Uterus (tissue), 4 donors: ENCODE data around the gene NTRK3. TPM values are rescaled to one million over a fixed set of nuclear protein-coding genes. Genes with fewer than 3 reads are reported as not detected.
"Not testable (repeated sequence)": the region's sequence is repeated elsewhere in the genome, so short reads cannot be mapped to it uniquely, and the experiment has no call there.

Experiments used
- DNase-seq, 2 donors: peaks; one replicate each; pipeline ENCODE4 v3.0.0-alpha.2; 2019 to 2020
- H3K27ac ChIP-seq, 2 donors: fragments of 200-600 bp; sonication (generic); 1 replicate in 1 of 2; 2 replicates in 1 of 2; pipeline ENCODE4 v1.5.1; 2016 to 2018
- H3K27me3 ChIP-seq, 2 donors: fragments of 200-600 bp; sonication (generic); one replicate each; pipeline ENCODE4 v1.5.1; 2018 to 2019; ENCODE audit warnings: control low read depth in 1 of 2
- H3K36me3 ChIP-seq, 2 donors: fragments of 200-600 bp; sonication (generic); one replicate each; pipeline ENCODE4 v1.5.1; 2019; ENCODE audit warnings: control low read depth in 1 of 2
- H3K4me1 ChIP-seq, 2 donors: fragments of 200-600 bp; sonication (generic); one replicate each; pipeline ENCODE4 v1.5.1; 2018 to 2019; ENCODE audit warnings: control low read depth in 1 of 2
- H3K4me3 ChIP-seq, 2 donors: fragments of 200-600 bp; sonication (generic); 1 replicate in 1 of 2; 2 replicates in 1 of 2; pipeline ENCODE4 v1.5.1; 2018 to 2019; ENCODE audit warnings: mild to moderate bottlenecking in 1 of 2
- H3K9me3 ChIP-seq, 2 donors: fragments of 200-600 bp; sonication (generic); one replicate each; pipeline ENCODE4 v1.5.1; 2019; ENCODE audit warnings: control low read depth in 1 of 2
- POLR2A ChIP-seq, 2 donors: fragments of 450-650 bp; IDR thresholded peaks; one replicate each; pipeline ENCODE4 v1.6.1; 2016; ENCODE audit warnings: antibody characterized with exemption in 2 of 2, mild to moderate bottlenecking in 1 of 2, moderate library complexity in 1 of 2
- intact Hi-C: fragments of 100-400 bp; cut with DNase I; formaldehyde crosslinking; loops from one replicate; pipeline ENCODE4 v1.15.1; 2023; ENCODE audit warnings: low total_unique reads
- total RNA-seq, 4 donors: library from RNA; depleted of rRNA in 3 of 4; stranded (reverse); fragments of >200 nt in 3 of 4; gene quantifications; one replicate each; pipeline versions ENCODE4 v1.1.0 to v1.2.4, GENCODE V29; 2014 to 2023
- TF ChIP-seq, protein P1 (sequence below), 4 experiments: fragments of 200-600 bp in 2 of 4; fragments of 450-650 bp in 2 of 4; sonication (generic) in 2 of 4; IDR thresholded peaks; one replicate each; pipeline ENCODE4 v1.5.1; 2016 to 2019; ENCODE audit warnings: antibody characterized with exemption in 4 of 4, mild to moderate bottlenecking in 2 of 4, moderate library complexity in 1 of 4
- donor health status: DM: yes; HTN: yes; CAD: no.

Gene NTRK3
- total RNA-seq, 4 donors from 2014 or later = 6.9 to 47.0 (median 32.5) TPM

DNA sequence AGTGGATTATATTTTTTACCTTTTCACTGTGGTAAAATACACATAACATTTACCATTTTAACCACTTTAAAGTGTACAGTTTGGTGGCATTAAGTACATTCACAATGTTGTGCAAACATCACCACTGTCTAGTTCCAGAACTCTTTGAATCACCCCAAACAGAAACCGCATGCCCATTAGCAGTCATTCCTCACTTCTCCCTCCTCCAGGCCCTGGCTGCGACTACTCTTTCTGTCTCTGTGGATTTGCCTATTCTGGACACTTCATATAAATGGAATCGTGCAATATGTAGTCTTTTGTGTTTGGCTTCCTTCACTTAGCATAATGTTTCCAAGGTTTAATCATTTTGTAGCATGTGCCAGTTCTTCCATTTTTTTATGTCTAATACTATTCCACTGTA is 409.8 kb downstream of the NTRK3 start:
- DNase-seq = no peak

GRCh38 chr15:87843312-87843711 is 413.2 kb downstream of the NTRK3 start:
- intact Hi-C loops = no loop called here
- TF ChIP-seq, protein P1, sequence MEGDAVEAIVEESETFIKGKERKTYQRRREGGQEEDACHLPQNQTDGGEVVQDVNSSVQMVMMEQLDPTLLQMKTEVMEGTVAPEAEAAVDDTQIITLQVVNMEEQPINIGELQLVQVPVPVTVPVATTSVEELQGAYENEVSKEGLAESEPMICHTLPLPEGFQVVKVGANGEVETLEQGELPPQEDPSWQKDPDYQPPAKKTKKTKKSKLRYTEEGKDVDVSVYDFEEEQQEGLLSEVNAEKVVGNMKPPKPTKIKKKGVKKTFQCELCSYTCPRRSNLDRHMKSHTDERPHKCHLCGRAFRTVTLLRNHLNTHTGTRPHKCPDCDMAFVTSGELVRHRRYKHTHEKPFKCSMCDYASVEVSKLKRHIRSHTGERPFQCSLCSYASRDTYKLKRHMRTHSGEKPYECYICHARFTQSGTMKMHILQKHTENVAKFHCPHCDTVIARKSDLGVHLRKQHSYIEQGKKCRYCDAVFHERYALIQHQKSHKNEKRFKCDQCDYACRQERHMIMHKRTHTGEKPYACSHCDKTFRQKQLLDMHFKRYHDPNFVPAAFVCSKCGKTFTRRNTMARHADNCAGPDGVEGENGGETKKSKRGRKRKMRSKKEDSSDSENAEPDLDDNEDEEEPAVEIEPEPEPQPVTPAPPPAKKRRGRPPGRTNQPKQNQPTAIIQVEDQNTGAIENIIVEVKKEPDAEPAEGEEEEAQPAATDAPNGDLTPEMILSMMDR (IDR thresholded peaks at IDR 0.05) = no peak
- TF ChIP-seq POLR2A (IDR thresholded peaks at IDR 0.05) = no peak
- no peak for DNase-seq
- Histone ChIP-seq H3K9me3 (no peaks in the 10 kb centered on the region), H3K27ac (no peak overlapping the region), H3K4me1 (no peaks in the 10 kb centered on the region), H3K36me3 (no peaks in the 10 kb centered on the region), H3K4me3 (no peak overlapping the region), H3K27me3 (no peaks in the 10 kb centered on the region)

More for the DNA sequence above, 409.8 kb downstream of the NTRK3 start:
- no peaks in the 10 kb centered on the region for H3K9me3 ChIP-seq
- intact Hi-C loops = no loop called here
- TF ChIP-seq POLR2A (IDR thresholded peaks at IDR 0.05) = no peak
- TF ChIP-seq, protein P1 (IDR thresholded peaks at IDR 0.05) = no peak
- no peaks in the 10 kb centered on the region for H3K4me1 ChIP-seq
- no peaks in the 10 kb centered on the region for H3K27me3 ChIP-seq
- H3K4me3 ChIP-seq = no peak overlapping the region
- H3K27ac ChIP-seq = no peak overlapping the region
- H3K36me3 ChIP-seq = no peaks in the 10 kb centered on the region

- TF ChIP-seq, protein P1 (IDR thresholded peaks at IDR 0.05) = no peak
- no peak for TF ChIP-seq POLR2A (IDR thresholded peaks at IDR 0.05)
- intact Hi-C loops = no loop called here
- H3K27me3 ChIP-seq = no peaks in the 10 kb centered on the region
- no peaks in the 10 kb centered on the region for H3K9me3 ChIP-seq
- H3K4me1 ChIP-seq = no peaks in the 10 kb centered on the region
- H3K4me3 ChIP-seq = no peak overlapping the region
- H3K36me3 ChIP-seq = no peaks in the 10 kb centered on the region
- no peak for DNase-seq
- H3K27ac ChIP-seq = no peak overlapping the region
These were observed 415.0 kb downstream of the NTRK3 start for GRCh38 chr15:87841426-87841998.

DNA sequence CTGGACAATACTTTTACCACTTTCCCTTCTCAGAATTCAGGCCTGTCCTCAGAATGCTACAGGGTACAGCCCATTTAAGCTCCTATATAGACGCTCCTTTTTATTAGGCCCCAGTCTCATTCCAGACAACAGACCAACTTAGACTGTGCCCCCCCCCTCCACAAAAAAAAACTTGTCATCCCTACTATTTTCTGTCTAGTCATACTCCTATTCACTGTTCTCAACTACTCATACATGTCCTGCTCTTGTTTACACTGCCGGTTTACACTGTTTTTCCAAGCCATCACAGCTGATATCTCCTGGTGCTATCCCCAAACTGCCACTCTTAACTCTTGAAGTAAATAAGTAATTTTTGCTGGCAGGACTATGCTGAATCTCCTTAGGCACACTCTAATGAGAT is 420.7 kb downstream of the NTRK3 start:
- H3K27me3 ChIP-seq, H3K27ac ChIP-seq, H3K36me3 ChIP-seq, H3K4me1 ChIP-seq, H3K4me3 ChIP-seq, H3K9me3 ChIP-seq, intact Hi-C loops, DNase-seq: not testable (repeated sequence)

- H3K9me3 ChIP-seq, H3K4me3 ChIP-seq, H3K36me3 ChIP-seq, H3K27ac ChIP-seq, DNase-seq, intact Hi-C loops, H3K4me1 ChIP-seq, H3K27me3 ChIP-seq: not testable (repeated sequence)
These were observed 423.2 kb downstream of the NTRK3 start for GRCh38 chr15:87833333-87833732.

DNA sequence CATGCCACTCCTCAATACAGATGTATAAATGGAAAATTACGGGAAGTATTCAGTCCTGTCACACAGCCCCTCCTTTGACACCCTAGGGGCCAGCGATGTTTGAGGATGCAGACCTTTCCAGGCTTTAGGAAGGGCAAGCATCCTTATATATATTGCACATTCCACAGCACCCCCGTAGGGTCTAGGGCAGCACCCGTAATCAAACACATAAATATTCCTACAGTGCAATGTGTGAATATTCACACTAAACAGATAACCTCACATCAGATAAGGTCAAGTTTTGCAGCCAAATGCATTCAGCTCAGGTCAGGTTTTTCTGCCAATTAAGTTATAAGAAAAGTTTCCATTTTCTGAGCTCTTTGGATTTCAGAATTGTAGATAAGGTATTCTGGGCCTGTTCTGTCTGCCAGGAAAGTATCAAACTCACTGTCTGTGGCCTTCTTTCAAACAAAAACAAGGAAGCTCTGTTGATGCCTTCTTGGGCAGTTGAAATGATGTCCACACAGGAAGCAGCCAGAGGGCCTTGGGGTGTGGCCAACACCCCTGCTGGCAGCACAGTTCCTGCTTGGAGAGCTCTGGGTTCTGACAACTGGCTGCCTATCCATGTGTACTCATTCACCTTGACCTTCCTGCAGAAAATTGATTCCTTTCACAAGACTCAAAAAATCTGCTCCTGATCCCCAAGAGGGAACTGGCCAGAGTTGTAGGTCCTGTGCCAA is 427.0 kb downstream of the NTRK3 start:
- TF ChIP-seq, protein P1 (IDR thresholded peaks at IDR 0.05) = no peak
- TF ChIP-seq POLR2A (IDR thresholded peaks at IDR 0.05) = no peak
- DNase-seq = no peak
- Histone ChIP-seq H3K27me3 (no peaks in the 10 kb centered on the region), H3K9me3 (no peaks in the 10 kb centered on the region), H3K27ac (no peak overlapping the region), H3K36me3 (no peaks in the 10 kb centered on the region), H3K4me3 (no peak overlapping the region), H3K4me1 (no peaks in the 10 kb centered on the region)
- intact Hi-C loops = no loop called here
